Esophagus muscularis mucosa (tissue), 4 donors: ENCODE measurements around the gene C17orf58. TPM values are rescaled to one million over a fixed set of nuclear protein-coding genes. Genes with fewer than 3 reads are reported as not detected.
"Not testable (repeated sequence)": the region's sequence is repeated elsewhere in the genome, so short reads cannot be mapped to it uniquely, and the experiment has no call there.

Experiments
- DNase-seq: peaks from one replicate; pipeline ENCODE4 v3.0.0-alpha.2; 2017; ENCODE audit errors: extremely low spot score
- H3K27ac ChIP-seq, 4 donors: fragments of 200-600 bp; sonication (generic); replicated peaks in 1 of 4; 1 replicate in 3 of 4; 2 replicates in 1 of 4; pipeline ENCODE4 v1.5.1; 2016 to 2019; ENCODE audit warnings: mild to moderate bottlenecking in 1 of 4
- H3K27me3 ChIP-seq, 4 donors: fragments of 200-600 bp; sonication (generic); one replicate each; pipeline versions ENCODE4 v1.5.1 to v1.6.0; 2016 to 2019
- H3K36me3 ChIP-seq, 4 donors: fragments of 200-600 bp; sonication (generic); one replicate each; pipeline ENCODE4 v1.5.1; 2016 to 2019
- H3K4me1 ChIP-seq, 4 donors: fragments of 200-600 bp; sonication (generic); one replicate each; pipeline ENCODE4 v1.5.1; 2016 to 2019
- H3K4me3 ChIP-seq, 4 donors: fragments of 200-600 bp; sonication (generic); 1 replicate in 2 of 4; 2 replicates in 2 of 4; pipeline ENCODE4 v1.5.1; 2016 to 2019; ENCODE audit warnings: mild to moderate bottlenecking in 4 of 4, moderate library complexity in 1 of 4
- H3K9me3 ChIP-seq, 4 donors: fragments of 200-600 bp; sonication (generic); 1 replicate in 3 of 4; 2 replicates in 1 of 4; pipeline ENCODE4 v1.5.1; 2016 to 2019
- CTCF ChIP-seq, 3 experiments: fragments of 200-600 bp in 2 of 3; fragments of 450-650 bp in 1 of 3; sonication (generic) in 2 of 3; IDR thresholded peaks; one replicate each; pipeline ENCODE4 v1.5.1; 2017 to 2019; ENCODE audit warnings: antibody characterized with exemption in 3 of 3, mild to moderate bottlenecking in 2 of 3, moderate library complexity in 1 of 3
- EP300 ChIP-seq: sonication (generic); formaldehyde crosslinking; IDR thresholded peaks from one replicate; pipeline ENCODE4 v1.6.1; 2017; ENCODE audit warnings: antibody characterized with exemption
- POLR2A ChIP-seq: fragments of 450-650 bp; IDR thresholded peaks from one replicate; pipeline ENCODE4 v1.6.1; 2017; ENCODE audit warnings: antibody characterized with exemption, moderate library complexity, mild to moderate bottlenecking, low read depth
- POLR2AphosphoS5 ChIP-seq, 2 donors: sonication (generic); formaldehyde crosslinking; IDR thresholded peaks; one replicate each; pipeline ENCODE4 v1.6.1; 2017; ENCODE audit warnings: antibody characterized with exemption in 2 of 2
- WGBS: methylation state at CpG from one replicate; pipeline ENCODE4 v1.1.5; 2018; 5-methylcytosine and 5-hydroxymethylcytosine counted together
- intact Hi-C: fragments of 100-400 bp; cut with DNase I; formaldehyde crosslinking; loops from one replicate; pipeline ENCODE4 v1.15.1; 2023
- total RNA-seq, 4 donors: library from RNA; depleted of rRNA; stranded (reverse); fragments of >200 nt; gene quantifications; one replicate each; pipeline versions ENCODE4 v1.1.0 to v1.2.1, GENCODE V29; 2016

Gene C17orf58
- total RNA-seq, 4 donors from 2014 or later: 10.3 to 15.0 (median 11.9) TPM

GRCh38 chr17:68033636-68034451, 37.6 kb upstream of the C17orf58 start:
- no peaks in the 10 kb centered on the region for H3K27me3 ChIP-seq
- no peaks in the 10 kb centered on the region for H3K9me3 ChIP-seq
- intact Hi-C loops: no loop called here
- no peak overlapping the region for H3K4me3 ChIP-seq
- H3K4me1 ChIP-seq: peaks cover 8 to 21% (median 18%) of the 10 kb centered on the region in 4 donors
- 87% methylated on average over 7 of the region's 7 CpGs for WGBS
- no peak for DNase-seq
- no peak for TF ChIP-seq POLR2A
- TF ChIP-seq CTCF (IDR thresholded peaks at IDR 0.05): no peak
- TF ChIP-seq EP300: no peak
- TF ChIP-seq POLR2AphosphoS5 (IDR thresholded peaks at IDR 0.05): no peak
- H3K36me3 ChIP-seq: peaks cover 8 to 19% (median 12%) of the 10 kb centered on the region in 4 donors
- no peak overlapping the region for H3K27ac ChIP-seq

GRCh38 chr17:68029512-68030215, 33.4 kb upstream of the C17orf58 start:
- no peak for DNase-seq
- Histone ChIP-seq H3K27ac (no peak overlapping the region), H3K4me3 (no peak overlapping the region), H3K36me3 (no peaks in the 10 kb centered on the region), H3K9me3 (no peaks in the 10 kb centered on the region), H3K27me3 (no peaks in the 10 kb centered on the region), H3K4me1 (peaks cover 1 to 3% (median 2%) of the 10 kb centered on the region in 4 donors)
- intact Hi-C loops: no loop called here
- TF ChIP-seq EP300 (no peak), POLR2AphosphoS5 (IDR thresholded peaks at IDR 0.05) (no peak), POLR2A (no peak), CTCF (IDR thresholded peaks at IDR 0.05) (no peak)
- WGBS: 77% methylated on average over 8 of the region's 8 CpGs

- H3K36me3 ChIP-seq, DNase-seq, H3K27ac ChIP-seq, intact Hi-C loops, H3K4me3 ChIP-seq, H3K9me3 ChIP-seq, H3K27me3 ChIP-seq: not testable (repeated sequence)
- WGBS: 96% methylated on average over 15 of the region's 15 CpGs
- peaks cover 8 to 19% (median 14%) of the 10 kb centered on the region in 4 donors for H3K4me1 ChIP-seq
Observed at GRCh38 chr17:68022547-68022946, 26.3 kb upstream of the C17orf58 start.

GRCh38 chr17:68021963-68022362, 25.7 kb upstream of the C17orf58 start:
- TF ChIP-seq EP300: no peak
- no peak for TF ChIP-seq POLR2AphosphoS5 (IDR thresholded peaks at IDR 0.05)
- TF ChIP-seq CTCF (IDR thresholded peaks at IDR 0.05): no peak
- no peak for TF ChIP-seq POLR2A
- H3K4me1 ChIP-seq: peaks cover 8 to 19% (median 14%) of the 10 kb centered on the region in 4 donors
- H3K4me3 ChIP-seq: no peak overlapping the region
- H3K36me3 ChIP-seq: no peaks in the 10 kb centered on the region
- no peaks in the 10 kb centered on the region for H3K27me3 ChIP-seq
- intact Hi-C loops: no loop called here
- DNase-seq: no peak
- H3K27ac ChIP-seq: no peak overlapping the region
- 95% methylated on average over 8 of the region's 8 CpGs for WGBS
- no peaks in the 10 kb centered on the region for H3K9me3 ChIP-seq

GRCh38 chr17:68020791-68021190, 24.5 kb upstream of the C17orf58 start:
- H3K9me3 ChIP-seq, DNase-seq, H3K36me3 ChIP-seq, H3K27me3 ChIP-seq: not testable (repeated sequence)
- peak overlapping the region; percentile 55 to 69 (median 66) for H3K4me3 ChIP-seq
- peaks cover 8 to 19% (median 14%) of the 10 kb centered on the region in 4 donors for H3K4me1 ChIP-seq
- WGBS: 86% methylated on average over 13 of the region's 13 CpGs
- intact Hi-C loops: loop anchor here (1.0 kb wide), 1 partner anchor 27 kb away; no protein-coding TSS in a partner anchor
- peak overlapping the region; percentile 86 to 91 (median 88) for H3K27ac ChIP-seq
